Smooth muscle cell of the brain vasculature (primary cell): ENCODE data around the gene REXO1.
"Not testable (repeated sequence)": the region's sequence is repeated elsewhere in the genome, so short reads cannot be mapped to it uniquely, and the experiment has no call there.

Source experiments
- DNase-seq: peaks from one replicate; pipeline ENCODE4 v3.0.0-alpha.2; 2012; ENCODE audit warnings: low read depth, low spot score

The REXO1 gene

DNA sequence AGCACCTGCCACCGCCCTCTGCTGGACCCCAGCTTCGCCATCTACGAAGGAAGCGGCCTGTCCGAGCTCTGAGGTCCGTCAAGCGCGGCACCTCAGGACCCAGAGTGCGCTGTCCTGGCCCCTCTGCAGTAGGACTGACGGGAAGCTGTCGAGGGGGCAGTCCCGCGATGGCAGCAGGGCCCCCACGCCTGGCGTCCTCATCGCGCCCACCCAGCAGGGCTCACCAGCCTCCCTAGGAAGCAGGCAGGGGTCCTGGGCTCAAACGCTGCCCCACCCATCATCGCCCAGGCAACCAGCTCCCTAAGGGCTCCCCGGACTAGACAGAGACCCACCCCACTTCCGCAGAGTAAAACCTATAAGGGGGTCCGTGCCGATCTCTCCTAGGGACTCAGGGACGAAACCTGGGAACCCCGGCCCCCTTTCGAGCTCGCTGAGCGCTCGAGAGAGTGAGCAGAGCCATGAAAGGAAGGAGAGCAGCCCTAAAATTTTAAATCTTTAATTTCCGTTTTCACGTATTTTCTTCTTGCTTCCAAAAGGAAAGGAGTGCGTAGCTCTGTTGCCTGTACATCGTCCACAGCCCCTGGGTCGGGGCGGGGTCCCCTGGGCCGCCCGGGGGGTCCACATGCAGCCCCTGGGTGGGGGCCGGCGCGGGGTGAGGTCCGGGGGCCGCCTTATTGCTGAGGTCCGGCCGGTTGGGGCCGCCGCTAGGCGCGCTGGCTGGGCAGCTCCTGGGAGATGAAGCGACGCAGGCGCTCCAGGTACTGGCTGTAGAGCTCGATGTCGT is 28.4 kb upstream of the REXO1 start:
- DNase-seq = not testable (repeated sequence)

GRCh38 chr19:1875646-1876495 is 27.6 kb upstream of the REXO1 start:
- DNase-seq = no peak

- DNase-seq = not testable (repeated sequence)
These were observed 27.0 kb upstream of the REXO1 start for GRCh38 chr19:1875265-1875645.

GRCh38 chr19:1874554-1875185 is 26.4 kb upstream of the REXO1 start:
- DNase-seq = no peak

DNA sequence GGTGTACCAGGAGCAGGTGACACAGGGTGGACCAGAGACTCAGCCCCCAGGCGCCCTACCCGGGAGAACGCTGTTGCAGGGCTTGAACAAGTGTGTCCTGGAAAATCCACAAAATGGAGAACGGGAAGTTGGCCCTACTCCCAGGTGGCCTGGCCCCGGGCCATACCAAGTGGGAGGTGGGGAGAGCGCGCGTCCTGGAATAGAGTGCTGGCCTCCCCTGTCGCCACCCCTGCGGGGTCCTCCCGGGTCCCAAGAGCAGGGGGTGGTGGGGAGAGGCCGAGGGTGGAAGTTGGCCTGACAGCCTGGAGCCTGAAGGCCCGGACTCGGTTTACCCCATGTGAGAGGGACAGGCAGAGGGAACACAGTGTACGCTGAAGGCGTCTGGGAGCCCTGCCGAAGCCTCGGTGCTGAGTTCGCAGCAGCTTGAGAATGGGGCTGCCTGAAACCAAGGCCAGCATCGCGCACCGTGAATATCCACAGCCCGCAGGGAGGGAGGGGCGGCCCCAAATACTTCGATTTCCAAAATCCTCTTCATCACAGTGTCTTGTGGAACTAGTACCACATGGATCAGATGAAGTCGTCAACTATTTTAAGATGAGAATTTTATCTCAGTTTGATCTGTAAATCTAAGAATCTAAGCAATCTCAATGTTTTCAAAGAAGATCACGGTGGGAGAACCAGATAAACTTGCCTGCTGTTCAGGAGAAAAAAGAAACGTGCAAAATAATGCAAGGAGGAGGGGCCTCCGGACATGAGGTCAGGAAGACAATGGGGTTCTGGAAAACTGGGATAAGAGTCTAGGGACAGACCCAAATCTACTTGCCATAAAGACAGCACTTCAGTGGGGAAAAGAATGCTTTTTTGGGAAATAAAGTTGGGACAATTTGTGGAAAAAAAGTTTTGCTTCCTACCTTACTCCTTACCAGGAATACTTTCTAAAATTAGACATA is 25.5 kb upstream of the REXO1 start:
- DNase-seq = no peak

GRCh38 chr19:1872807-1873523 is 24.7 kb upstream of the REXO1 start:
- DNase-seq = no peak

- no peak for DNase-seq
These were observed 23.3 kb upstream of the REXO1 start for GRCh38 chr19:1871630-1872029.

GRCh38 chr19:1871140-1871597 is 22.9 kb upstream of the REXO1 start:
- DNase-seq = no peak

GRCh38 chr19:1868971-1869370 is 20.7 kb upstream of the REXO1 start:
- no peak for DNase-seq

- no peak for DNase-seq
These were observed 19.1 kb upstream of the REXO1 start for GRCh38 chr19:1867349-1867724.

DNA sequence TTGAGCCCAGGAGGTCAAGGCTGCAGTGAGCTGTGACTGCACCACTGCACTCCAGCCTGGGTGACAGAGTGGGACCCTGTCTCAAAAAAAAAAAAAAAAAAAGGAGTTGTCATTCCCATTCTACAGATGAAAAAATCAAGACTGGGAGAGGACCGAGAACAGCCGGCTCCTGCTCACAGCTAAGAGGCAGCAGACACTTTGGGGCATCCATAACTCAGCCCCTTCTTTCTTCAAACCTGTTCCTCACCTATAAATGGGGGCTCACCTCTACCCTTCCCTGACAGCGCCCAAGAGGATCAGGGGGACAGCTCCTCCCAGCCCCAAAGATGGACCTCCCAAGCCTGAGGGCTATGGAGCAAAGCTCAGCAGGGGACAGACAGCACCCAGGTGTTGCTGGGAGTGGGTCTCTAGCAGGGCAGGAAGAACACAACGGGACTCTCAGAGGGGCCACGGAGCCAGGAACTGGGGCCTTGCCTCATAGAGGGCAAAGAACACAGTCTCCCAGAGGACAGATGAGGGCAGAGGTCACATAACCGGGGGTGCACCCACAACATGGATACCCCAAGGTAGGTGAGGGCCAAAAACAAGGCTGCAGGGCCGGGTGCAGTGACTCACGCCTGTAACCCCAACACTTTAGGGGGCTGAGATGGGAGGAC is 18.5 kb upstream of the REXO1 start:
- no peak for DNase-seq

GRCh38 chr19:1865172-1866010 is 17.1 kb upstream of the REXO1 start:
- no peak for DNase-seq

GRCh38 chr19:1864480-1865171 is 16.3 kb upstream of the REXO1 start:
- no peak for DNase-seq

DNA sequence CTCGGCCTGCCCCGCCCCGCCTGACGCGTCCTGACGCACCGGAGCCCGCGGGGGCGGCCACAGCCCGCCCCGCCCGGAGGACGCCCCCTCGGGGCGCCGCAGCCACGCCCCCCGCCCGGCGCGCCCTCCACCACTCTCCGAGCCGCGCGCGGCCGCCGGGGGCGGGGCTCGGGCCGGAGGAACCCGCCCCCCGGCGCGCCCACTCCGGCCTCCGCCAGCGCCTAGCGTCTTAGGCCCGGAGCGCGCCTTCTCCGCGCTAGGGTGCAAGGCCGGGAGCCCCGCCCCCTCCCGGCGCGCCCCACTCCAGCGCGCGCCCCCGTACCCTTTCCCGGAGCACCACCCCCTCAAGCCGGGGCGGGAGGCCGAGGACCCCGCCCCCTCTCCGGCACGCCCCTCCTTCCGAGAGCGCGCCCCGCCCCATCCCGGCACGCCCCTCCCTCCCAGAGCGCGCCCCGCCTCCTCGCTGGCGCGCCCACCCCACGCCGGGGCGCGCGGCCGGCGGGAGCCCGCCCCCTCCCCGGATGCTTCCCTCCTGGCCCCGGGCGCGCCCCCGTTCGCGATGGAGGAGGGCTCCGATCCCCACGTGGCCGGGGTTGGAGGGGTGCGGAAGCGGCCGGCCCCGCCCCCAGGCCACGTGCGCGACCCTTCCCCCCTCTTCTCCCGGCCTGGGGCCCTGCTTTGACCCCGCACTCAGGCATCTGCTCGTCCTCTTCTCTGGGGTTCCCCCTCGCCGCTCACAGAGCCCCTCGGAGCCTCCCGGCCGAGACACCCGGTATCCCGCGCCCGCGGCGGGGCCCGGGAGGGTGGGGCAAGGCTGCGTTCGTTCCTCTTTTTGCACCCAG is 15.6 kb upstream of the REXO1 start:
- peak; percentile 78 for DNase-seq

DNA sequence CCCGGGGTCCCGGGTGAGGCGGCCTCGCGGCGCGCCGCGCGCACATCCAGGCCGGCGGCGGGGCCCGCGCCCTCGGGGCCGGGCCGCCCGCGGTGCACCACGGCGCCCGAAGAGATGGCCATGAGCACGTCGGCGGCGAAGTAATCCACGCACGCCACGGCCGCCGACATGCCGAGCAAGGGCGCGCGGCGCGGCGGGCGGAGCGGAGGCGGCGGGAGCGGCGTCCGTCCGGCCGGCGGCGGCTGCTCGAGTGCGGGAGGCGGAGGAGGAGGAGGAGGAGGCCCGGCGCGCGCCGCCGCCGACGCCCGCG is 15.0 kb upstream of the REXO1 start, which contains the start of gene KLF16:
Gene KLF16, minus strand, starts transcription at position 252 of the 310 bp plus-strand sequence. Its CDS starts 82 bp downstream, at position 170.
- no peak for DNase-seq

DNA sequence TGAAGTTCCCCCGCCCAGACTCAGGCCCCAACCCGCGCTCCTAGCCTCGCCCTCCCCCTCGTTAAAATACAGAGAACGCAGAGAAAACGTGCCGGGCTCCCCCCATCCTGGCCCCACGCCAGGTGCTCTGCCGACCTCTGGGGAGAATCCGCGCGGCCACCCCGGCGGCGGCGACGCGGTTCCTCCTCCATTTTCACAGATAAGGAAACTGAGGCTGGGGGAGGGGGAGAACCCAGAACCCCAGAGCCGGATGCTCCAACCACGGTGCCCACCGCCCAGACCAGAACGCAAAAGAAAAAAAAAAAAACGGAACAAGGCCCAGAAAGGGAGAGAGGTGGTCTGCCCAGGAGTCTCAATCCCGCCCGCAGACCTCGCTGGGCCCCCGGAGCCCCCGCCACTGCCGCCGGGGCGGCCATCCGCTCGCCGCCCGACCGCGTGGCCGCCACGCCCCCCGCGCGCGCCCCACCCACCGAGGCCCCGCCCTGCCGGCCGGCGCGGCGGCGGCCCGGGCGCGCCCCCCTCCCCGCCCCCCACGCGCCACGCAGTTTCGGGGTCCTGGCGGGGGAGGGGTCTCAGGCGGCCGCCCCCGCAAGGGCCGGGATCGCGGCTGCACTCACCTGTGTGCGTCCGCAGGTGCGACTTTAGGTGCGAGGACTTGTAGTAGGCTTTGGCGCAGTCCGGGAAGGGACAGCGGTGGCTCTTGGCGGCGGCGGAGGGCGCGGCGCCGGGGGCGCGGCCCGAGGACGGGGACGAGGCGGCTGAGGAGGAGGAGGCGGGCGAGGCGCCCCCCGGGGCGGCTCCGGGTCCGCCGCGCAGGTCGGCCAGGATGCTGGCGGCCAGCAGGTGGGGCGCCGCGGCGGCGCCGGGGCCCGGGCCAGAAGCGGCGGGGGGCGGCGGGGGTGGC is 14.4 kb upstream of the REXO1 start:
- DNase-seq = no peak

GRCh38 chr19:1862068-1862423 is 13.8 kb upstream of the REXO1 start:
- no peak for DNase-seq
